Keratinocyte (primary cell): ENCODE results near the gene BANF2. TPM values are rescaled to one million over a fixed set of nuclear protein-coding genes. Genes with fewer than 3 reads are reported as not detected.

Source experiments
- DNase-seq: peaks from one replicate; pipeline ENCODE4 v3.0.0-alpha.2; 2011; ENCODE audit warnings: low read depth, missing footprints, low spot score
- FAIRE-seq: peaks from 2 replicates; lab custom pipeline; 2011; peaks lifted over from hg19 to GRCh38; lab: Jason Lieb, UNC
- H2AFZ ChIP-seq: 2 replicates; pipeline ENCODE4 v1.6.0; 2012; ENCODE audit warnings: low read length, control low read depth, inconsistent platforms; ENCODE audit not compliant: control insufficient read depth
- H3K27ac ChIP-seq: 2 replicates; pipeline ENCODE4 v1.5.1; 2011; ENCODE audit warnings: low read length; ENCODE audit not compliant: control insufficient read depth, insufficient read depth
- H3K27me3 ChIP-seq: 3 replicates; pipeline ENCODE4 v1.6.0; 2011; ENCODE audit warnings: low read length; ENCODE audit not compliant: control insufficient read depth, insufficient read depth; ENCODE audit errors: extremely low read depth
- H3K36me3 ChIP-seq, 2 experiments: 2 replicates in 1 of 2; 3 replicates in 1 of 2; pipeline ENCODE4 v1.5.1; 2011; ENCODE audit warnings: low read length in 2 of 2, mild to moderate bottlenecking in 1 of 2; ENCODE audit not compliant: control insufficient read depth in 2 of 2, insufficient read depth in 2 of 2; ENCODE audit errors: extremely low read depth in 1 of 2
- H3K4me1 ChIP-seq: 3 replicates; pipeline ENCODE4 v1.5.1; 2011; ENCODE audit warnings: low read length; ENCODE audit not compliant: control insufficient read depth, insufficient read depth; ENCODE audit errors: extremely low read depth
- H3K4me2 ChIP-seq: 3 replicates; pipeline ENCODE4 v1.6.0; 2011; ENCODE audit warnings: low read depth, low read length; ENCODE audit not compliant: control insufficient read depth, insufficient read depth; ENCODE audit errors: extremely low read depth
- H3K4me3 ChIP-seq, 3 experiments: fragments of 200-600 bp in 1 of 3; sonication (generic) in 1 of 3; 2 replicates in 2 of 3; 3 replicates in 1 of 3; pipeline ENCODE4 v1.5.1; 2011 to 2016; ENCODE audit warnings: low read length in 3 of 3, mild to moderate bottlenecking in 3 of 3, control low read depth in 2 of 3, inconsistent platforms in 1 of 3, low read depth in 1 of 3, mixed read lengths in 1 of 3, mixed run types in 1 of 3, moderate library complexity in 1 of 3; ENCODE audit not compliant: control insufficient read depth in 2 of 3, insufficient read depth in 2 of 3; ENCODE audit errors: extremely low read depth in 1 of 3
- H3K79me2 ChIP-seq: 2 replicates; pipeline ENCODE4 v1.6.0; 2012; ENCODE audit warnings: low read length; ENCODE audit not compliant: control insufficient read depth, insufficient read depth
- H3K9ac ChIP-seq: 3 replicates; pipeline ENCODE4 v1.6.0; 2011; ENCODE audit warnings: low read length; ENCODE audit not compliant: control insufficient read depth, insufficient read depth; ENCODE audit errors: extremely low read depth
- H3K9me1 ChIP-seq: 3 replicates; pipeline ENCODE4 v1.6.0; 2011; ENCODE audit warnings: low read length; ENCODE audit not compliant: control insufficient read depth, insufficient read depth; ENCODE audit errors: extremely low read depth
- H3K9me3 ChIP-seq: 2 replicates; pipeline ENCODE4 v1.5.1; 2012; ENCODE audit warnings: low read depth, low read length; ENCODE audit not compliant: control insufficient read depth
- H4K20me1 ChIP-seq: 3 replicates; pipeline ENCODE4 v1.6.0; 2011; ENCODE audit warnings: low read length; ENCODE audit not compliant: control insufficient read depth, insufficient read depth; ENCODE audit errors: extremely low read depth
- CTCF ChIP-seq, 3 experiments: IDR thresholded peaks in 1 of 3; conservative IDR thresholded peaks in 1 of 3; optimal IDR thresholded peaks in 1 of 3; 2 replicates in 2 of 3; 3 replicates in 1 of 3; pipeline versions ENCODE3 to v1.5.1; 2011; ENCODE audit warnings: low read length in 3 of 3, mild to moderate bottlenecking in 3 of 3, moderate library complexity in 2 of 3, control low read depth in 1 of 3, inconsistent platforms in 1 of 3; ENCODE audit not compliant: insufficient read depth in 2 of 3; ENCODE audit errors: extremely low read depth in 1 of 3
- EZH2 ChIP-seq: IDR thresholded peaks from one replicate; pipeline ENCODE4 v1.6.1; 2012; ENCODE audit warnings: inconsistent platforms, mild to moderate bottlenecking, low read length, moderate library complexity
- dilution Hi-C: fragments of 300-500 bp; cut with MboI; formaldehyde crosslinking; loops from one replicate; pipeline ENCODE4 v1.7.0; 2020; ENCODE audit warnings: low sequenced_read_pairs; ENCODE audit not compliant: extremely low pct_ligation_motif_present
- polyA plus RNA-seq, 5 experiments: library from polyadenylated mRNA; depleted of rRNA in 3 of 5; stranded (reverse) in 3 of 5; stranded (forward) in 1 of 5; unstranded in 1 of 5; fragments of >200 nt; gene quantifications; 1 replicate in 1 of 5; 2 replicates in 3 of 5; 3 replicates in 1 of 5; pipeline versions ENCODE4 v1.2.1 to v1.2.3, GENCODE V29; 2011 to 2012; ENCODE audit warnings: missing spikeins in 2 of 5, low read depth in 1 of 5, low replicate concordance in 1 of 5

The BANF2 gene
- polyA plus RNA-seq, 1 donor (not counting 4 experiments of a cell fraction or from before 2014, with no cell fraction given): not detected

- Histone ChIP-seq H3K9me1 (no peaks in the 10 kb centered on the region), H4K20me1 (no peaks in the 10 kb centered on the region), H3K27ac (no peak overlapping the region), H3K4me3 (no peak overlapping the region), H3K9ac (no peak overlapping the region), H3K36me3 (no peaks in the 10 kb centered on the region), H3K79me2 (no peaks in the 10 kb centered on the region), H3K4me1 (peaks cover 7% of the 10 kb centered on the region), H3K27me3 (no peaks in the 10 kb centered on the region), H3K9me3 (no peaks in the 10 kb centered on the region), H3K4me2 (peak overlapping the region; percentile 28), H2AFZ (no peak overlapping the region)
- TF ChIP-seq EZH2: no peak
- TF ChIP-seq CTCF (optimal IDR thresholded peaks at IDR 0.05 in 1 of 3, IDR thresholded peaks at IDR 0.05 in 1 of 3, conservative IDR thresholded peaks at IDR 0.05 in 1 of 3; ENCODE audit: extremely low read depth in 1 of 3, insufficient read depth in 2 of 3, low read length in 3 of 3): no peak
- dilution Hi-C loops: no loop called here
- FAIRE-seq: peak; percentile 82
- DNase-seq: peak; percentile 4
Observed at GRCh38 chr20:17747431-17747846, 47.7 kb downstream of the BANF2 start.

- Histone ChIP-seq H3K9ac (no peak overlapping the region), H3K9me1 (no peaks in the 10 kb centered on the region), H4K20me1 (no peaks in the 10 kb centered on the region), H2AFZ (no peak overlapping the region), H3K4me1 (peaks cover 7% of the 10 kb centered on the region), H3K4me3 (no peak overlapping the region), H3K27ac (no peak overlapping the region), H3K27me3 (no peaks in the 10 kb centered on the region), H3K79me2 (no peaks in the 10 kb centered on the region), H3K36me3 (no peaks in the 10 kb centered on the region), H3K9me3 (no peaks in the 10 kb centered on the region), H3K4me2 (no peak overlapping the region)
- TF ChIP-seq EZH2 (no peak), CTCF (optimal IDR thresholded peaks at IDR 0.05 in 1 of 3, IDR thresholded peaks at IDR 0.05 in 1 of 3, conservative IDR thresholded peaks at IDR 0.05 in 1 of 3; ENCODE audit: extremely low read depth in 1 of 3, insufficient read depth in 2 of 3, low read length in 3 of 3) (no peak)
- dilution Hi-C loops: no loop called here
- DNase-seq: no peak
- FAIRE-seq: no peak
Observed at GRCh38 chr20:17748279-17748678, 48.5 kb downstream of the BANF2 start.
